GM19238 (cell line): Measurements from ENCODE around the gene SEC14L1.

Source experiments
- DNase-seq: peaks from one replicate; pipeline ENCODE4 v3.0.0; 2011; ENCODE audit warnings: low spot score; ENCODE audit not compliant: insufficient read length

Gene SEC14L1

GRCh38 chr17:77160875-77161530, 20.2 kb downstream of the SEC14L1 start:
- DNase-seq: no peak

GRCh38 chr17:77161953-77162352, 21.2 kb downstream of the SEC14L1 start:
- no peak for DNase-seq

- DNase-seq: no peak
Observed at GRCh38 chr17:77163001-77163400, 22.2 kb downstream of the SEC14L1 start.

GRCh38 chr17:77163511-77164280, 22.9 kb downstream of the SEC14L1 start:
- DNase-seq: no peak

- DNase-seq: no peak
Observed at GRCh38 chr17:77164483-77165091, 23.8 kb downstream of the SEC14L1 start.

- DNase-seq: no peak
Observed at GRCh38 chr17:77165577-77165976, 24.8 kb downstream of the SEC14L1 start.

- no peak for DNase-seq
Observed at GRCh38 chr17:77167472-77168306, 26.9 kb downstream of the SEC14L1 start.

- no peak for DNase-seq
Observed at GRCh38 chr17:77173104-77173503, 32.3 kb downstream of the SEC14L1 start.

GRCh38 chr17:77174928-77175661, 34.3 kb downstream of the SEC14L1 start:
- DNase-seq: no peak

- DNase-seq: no peak
Observed at GRCh38 chr17:77177002-77177741, 36.4 kb downstream of the SEC14L1 start.

GRCh38 chr17:77178050-77178449, 37.3 kb downstream of the SEC14L1 start:
- DNase-seq: no peak

GRCh38 chr17:77178563-77178962, 37.8 kb downstream of the SEC14L1 start:
- DNase-seq: no peak

GRCh38 chr17:77180503-77181357, 40.0 kb downstream of the SEC14L1 start:
- DNase-seq: no peak

- DNase-seq: no peak
Observed at GRCh38 chr17:77182205-77183172, 41.7 kb downstream of the SEC14L1 start.

- no peak for DNase-seq
Observed at GRCh38 chr17:77184474-77184873, 43.7 kb downstream of the SEC14L1 start.

GRCh38 chr17:77185137-77185536, 44.4 kb downstream of the SEC14L1 start:
- no peak for DNase-seq

- DNase-seq: no peak
Observed at GRCh38 chr17:77186141-77186604, 45.4 kb downstream of the SEC14L1 start.
